Measurements from ENCODE around the gene DUSP14.

Gene DUSP14

DNA sequence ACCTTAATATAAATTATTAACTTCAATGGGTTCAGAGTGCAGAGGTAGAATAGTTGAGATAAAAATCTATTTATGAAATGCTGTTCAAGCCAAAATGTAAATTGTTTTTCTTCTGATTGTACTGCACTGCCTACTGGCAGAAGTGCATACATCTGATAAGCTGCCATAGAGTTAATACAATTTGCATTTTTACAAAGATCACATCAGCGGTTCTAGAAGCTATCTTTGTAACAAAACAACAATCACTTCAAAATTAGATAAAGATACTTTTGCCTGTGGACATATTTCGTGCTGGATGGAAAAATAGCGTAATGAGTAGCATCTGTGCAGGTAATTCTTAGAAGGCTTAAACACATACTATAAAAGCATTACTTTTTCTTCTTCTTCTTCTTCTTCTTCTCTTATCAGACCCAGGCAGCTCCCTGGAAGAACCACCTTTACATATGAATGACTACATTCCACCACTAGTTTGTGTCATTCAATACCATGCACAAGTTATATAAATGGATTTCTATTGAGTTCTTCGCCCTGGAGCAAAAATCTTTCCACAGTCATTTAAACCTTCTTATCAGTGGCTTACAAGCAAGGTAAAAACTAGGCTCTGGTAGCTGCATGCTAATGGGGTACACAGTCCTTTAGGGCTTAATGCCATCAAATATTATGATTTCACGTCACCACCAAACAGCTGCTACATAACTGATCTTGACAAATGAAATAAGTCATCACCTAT, 72.5 kb downstream of the DUSP14 start:
- no peak overlapping the region for H3K4me3 ChIP-seq (ENCODE audit: extremely low read depth, insufficient read depth, low read length, poor library complexity, severe bottlenecking)
- no peaks in the 10 kb centered on the region for H3K9me3 ChIP-seq (ENCODE audit: control insufficient read depth, low read length)
- WGBS, 2 experiments (ENCODE audit: insufficient coverage in 2 of 2) = no CpG with 5 or more reads among the region's 5 CpGs
- peaks cover 75% of the 10 kb centered on the region for H3K36me3 ChIP-seq (ENCODE audit: control insufficient read depth, insufficient read depth, low read length)
- no peaks in the 10 kb centered on the region for H3K4me1 ChIP-seq (ENCODE audit: control insufficient read depth, insufficient read depth, low read length, poor library complexity, severe bottlenecking)
- H3K27ac ChIP-seq (ENCODE audit: low read depth, low read length, severe bottlenecking) = no peak overlapping the region
